ENCODE results near the gene FAAH.

The FAAH gene

DNA sequence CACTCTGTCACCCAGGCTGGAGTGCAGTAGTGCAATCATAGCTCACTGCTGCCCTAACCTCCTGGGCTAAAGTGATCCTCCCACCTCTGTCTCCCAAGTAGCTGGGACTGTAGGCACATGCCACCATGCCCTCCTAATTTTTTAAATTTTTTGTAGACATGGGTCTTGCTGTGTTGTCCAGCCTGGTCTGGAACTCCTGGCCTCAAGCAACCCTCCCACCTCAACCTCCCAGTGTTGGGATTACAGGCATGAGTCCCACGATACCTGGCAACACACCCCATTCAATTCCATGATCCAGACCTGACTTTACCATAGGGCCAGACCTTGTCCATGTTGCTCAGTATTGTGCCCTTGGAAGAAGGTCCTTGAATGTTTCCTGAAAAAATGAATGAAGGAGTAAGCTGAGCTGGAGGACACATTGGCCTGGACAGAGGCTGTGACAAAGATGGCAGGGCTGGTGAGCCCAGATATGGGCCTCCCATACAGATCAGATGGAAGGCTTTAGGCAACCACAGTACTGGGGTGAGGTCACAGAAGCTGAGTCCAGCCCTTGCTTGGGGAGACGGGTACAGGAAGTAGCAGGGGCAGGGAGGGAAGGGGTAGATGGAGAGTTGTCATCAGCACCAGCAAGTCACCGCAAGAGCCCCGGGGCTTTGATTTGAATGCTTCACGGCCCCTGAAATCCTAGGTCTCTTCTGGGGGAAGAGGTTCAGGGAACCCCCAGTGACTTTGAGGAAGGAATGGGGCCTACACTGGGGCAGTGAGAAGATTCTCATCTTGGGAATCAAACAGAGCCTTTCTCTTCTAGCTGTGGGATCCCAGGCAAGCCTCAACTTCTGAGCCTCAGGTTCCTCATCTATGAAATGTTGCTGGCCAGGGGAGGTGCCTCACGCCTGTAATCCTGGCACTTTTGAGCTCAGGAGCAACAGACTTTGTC is 55.4 kb downstream of the FAAH start:
- no peak for DNase-seq (ENCODE audit: low spot score)

DNA sequence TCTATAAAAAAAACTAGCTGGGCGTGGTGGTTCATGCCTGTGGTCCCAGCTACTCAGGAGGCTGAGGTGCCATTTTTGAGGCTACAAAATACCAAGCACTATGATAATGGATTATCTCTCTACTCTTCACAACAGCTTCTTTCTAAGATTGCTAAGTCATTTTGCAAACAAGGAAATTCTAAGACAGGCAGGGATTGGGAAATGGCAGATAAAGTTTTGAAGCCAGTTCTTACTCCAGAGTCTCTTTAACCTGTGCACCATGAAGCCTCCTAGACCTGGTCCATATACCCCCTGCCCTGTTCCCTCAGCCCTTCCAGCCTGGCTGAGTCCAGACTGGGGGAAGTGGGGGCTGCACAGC is 56.0 kb downstream of the FAAH start:
- DNase-seq (ENCODE audit: low spot score) = no peak

DNA sequence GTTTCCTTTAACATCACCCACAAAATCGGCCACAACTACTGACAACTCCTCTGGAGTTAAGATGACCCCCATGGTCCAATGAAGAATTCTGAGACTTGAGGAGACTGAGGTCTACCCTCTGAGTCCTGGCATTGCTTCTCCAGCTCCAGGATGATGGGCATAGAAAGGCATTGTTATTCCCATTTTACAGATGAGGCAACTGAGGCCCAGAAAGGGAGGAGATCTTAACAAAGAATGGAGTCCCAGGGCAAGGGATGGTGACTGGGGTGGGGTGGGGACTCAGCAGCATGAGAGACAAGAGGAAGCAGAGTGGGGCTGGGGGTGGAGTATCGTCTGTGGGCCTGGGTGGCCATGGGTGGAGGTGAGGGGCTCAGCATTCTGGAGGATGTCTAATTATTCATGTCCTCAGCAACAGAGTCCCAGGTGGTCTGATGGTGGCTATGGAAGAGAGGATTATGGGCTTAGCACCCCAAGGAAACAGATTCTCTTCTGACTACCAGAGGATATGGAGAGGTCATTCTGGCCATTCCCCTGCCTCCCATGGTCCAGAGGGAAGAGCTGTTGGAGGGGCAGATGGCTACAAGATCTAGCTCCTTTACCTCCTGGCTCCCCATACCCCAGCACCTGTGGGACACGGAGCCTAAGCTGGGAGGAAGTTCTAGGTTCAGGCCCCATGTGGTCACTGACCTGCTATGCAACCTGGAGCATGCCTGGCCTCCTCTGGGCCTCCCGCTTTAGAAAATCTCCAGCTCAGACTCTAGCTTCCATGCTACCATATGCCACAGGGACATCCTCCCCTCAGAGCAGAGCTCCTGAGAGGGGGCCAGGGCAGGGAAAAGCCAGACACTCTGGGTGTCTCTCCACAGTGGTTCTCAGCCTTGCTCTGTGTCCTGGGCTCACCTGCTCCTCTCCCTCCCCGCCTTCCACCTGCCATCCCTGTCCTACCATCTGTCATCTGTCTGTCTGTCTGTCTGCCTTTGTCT is 58.1 kb downstream of the FAAH start:
- peak; percentile 47 for DNase-seq (ENCODE audit: low spot score)

DNA sequence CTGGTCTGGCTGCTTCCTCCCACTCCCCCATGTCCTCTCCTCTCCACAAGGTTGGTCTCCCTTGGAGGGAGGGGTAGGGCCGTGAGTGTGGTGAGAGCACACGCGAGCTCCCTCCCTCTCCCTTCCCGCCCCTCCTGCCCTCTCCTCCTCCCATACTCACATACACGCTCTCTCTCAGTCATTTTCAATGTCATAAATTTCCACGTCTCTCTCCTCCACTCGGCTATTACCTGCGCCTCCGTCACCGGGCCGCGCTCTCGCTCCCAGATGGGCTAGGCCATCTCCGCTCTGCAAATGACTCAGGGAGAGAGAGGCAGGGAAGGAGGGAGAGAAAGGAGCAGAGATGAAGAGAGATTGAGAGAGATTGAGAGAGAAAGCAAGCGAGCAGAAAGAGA is 58.8 kb downstream of the FAAH start:
- DNase-seq (ENCODE audit: low spot score) = no peak

DNA sequence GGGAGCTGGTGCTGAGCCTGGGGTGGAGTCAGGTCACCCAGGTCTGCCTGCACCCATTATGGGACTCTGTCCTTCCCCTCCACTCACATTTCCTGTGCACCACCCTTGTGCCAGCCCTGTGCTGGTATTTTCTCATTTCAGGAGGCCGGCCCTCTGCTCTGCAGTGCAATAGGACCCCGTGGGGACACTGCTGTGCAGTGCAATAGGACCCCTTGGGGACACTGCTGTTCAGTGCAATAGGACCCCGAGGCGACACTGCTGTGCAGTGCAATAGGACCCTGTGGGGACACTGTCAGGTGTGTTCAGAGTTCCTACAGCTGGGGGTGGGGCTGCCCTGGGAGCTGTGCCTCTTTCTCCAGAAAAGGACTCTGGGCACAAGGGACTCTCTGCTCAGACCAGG is 59.3 kb downstream of the FAAH start:
- DNase-seq (ENCODE audit: low spot score) = no peak

DNA sequence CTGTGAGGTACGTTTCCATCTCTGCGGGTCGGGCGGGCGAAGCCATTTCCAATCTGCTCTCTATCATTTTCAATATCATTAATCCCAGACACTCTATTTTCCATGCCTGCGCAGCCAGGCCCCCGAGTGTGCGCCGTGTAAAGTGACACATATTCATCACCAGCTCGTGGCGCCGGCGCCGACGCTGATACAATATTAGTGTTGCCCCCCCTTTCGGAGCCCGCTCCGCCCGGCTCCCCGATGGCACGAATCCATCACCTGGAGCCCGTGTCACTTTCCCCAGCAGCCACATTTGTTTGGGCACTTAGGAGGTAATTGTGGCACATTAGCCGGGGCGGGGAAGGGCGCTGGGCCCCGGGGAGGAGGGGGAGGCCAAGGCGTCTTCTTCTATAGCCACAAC is 61.8 kb downstream of the FAAH start:
- DNase-seq (ENCODE audit: low spot score) = no peak

DNA sequence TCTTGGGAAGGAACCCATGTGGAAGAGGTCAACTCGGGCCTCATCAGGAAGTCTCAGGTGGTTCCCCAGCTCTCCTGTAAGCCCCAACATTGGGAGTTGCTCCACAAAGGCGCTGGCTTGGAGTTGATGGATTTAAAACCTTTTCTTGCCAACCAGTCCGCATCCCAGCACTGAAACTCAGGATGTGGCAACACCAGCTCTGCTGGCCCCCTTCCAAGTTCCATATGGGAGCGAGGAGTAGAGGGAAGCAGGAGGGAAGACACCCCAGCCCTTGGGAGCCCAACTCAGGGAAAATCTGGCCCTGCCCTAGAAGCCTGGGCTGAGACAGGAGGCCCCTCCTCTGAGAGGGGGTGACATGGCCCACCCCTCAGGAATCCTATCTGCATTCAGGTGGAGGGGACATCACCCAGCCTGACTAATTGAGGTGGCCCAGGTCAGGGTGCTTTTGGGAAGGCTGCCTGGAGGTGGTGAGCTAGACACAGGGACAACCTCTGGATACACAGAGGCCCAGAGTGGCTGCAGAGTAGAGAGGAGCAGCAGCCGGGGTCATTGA is 62.4 kb downstream of the FAAH start:
- no peak for DNase-seq (ENCODE audit: low spot score)

DNA sequence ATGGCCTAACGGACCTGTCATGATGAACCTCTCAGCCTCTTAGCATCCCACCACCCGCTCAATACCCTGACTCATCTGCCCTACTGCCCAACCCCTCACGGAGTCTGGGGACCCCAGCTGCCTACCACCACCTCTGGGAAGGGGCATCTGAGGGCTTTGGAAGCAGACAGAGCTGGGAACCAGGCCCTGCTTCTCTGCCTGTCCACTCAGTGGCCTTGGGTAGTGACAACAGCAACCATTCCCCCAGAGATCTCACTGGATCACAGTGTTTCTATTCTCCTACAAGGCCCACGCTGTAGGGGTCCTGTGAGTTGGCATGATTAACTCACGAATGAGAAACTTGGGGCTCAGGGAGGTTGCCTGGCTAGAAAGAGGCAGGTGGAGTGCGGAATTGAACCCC is 63.1 kb downstream of the FAAH start:
- no peak for DNase-seq (ENCODE audit: low spot score)

DNA sequence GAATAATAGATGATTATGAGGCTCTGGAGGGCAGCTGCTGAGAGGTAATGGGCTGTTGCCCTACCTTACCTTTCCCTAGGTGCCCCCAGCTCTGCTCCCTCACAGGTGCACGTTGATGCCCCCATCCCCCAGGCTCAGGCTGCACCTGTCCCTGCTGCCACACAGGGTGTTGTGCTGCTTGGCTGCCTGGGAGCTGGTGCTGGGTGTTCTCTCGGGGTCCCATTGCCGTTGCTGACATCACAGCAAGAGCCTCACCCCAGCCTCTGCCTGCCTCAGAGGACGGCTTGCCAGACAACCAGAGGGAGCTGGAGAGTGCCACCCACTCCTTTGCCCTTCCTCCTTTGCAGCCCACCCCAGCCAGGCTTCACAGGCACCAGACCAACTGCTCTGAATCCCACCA is 64.1 kb downstream of the FAAH start:
- no peak for DNase-seq (ENCODE audit: low spot score)

DNA sequence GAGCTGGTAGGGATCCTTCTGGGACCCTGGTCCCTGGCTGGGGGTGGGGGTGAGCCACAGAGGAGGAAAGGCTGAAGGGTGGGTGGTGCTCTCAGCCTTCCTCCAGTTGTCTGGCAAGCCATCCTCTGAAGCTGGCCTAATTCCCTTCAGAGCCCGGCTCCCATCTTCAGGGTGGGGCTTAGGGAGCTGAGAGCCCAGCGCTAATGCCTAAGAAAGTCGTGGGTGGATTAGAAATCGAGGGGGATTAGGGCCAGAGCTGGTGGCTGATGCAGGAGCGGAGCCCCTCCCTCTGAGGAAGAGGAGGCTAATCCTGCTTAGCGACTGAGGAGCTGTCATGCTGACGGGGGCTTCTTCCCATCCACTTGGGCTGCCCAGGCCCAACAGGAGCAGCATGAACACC is 64.7 kb downstream of the FAAH start:
- peak; percentile 85 for DNase-seq (ENCODE audit: low spot score)

DNA sequence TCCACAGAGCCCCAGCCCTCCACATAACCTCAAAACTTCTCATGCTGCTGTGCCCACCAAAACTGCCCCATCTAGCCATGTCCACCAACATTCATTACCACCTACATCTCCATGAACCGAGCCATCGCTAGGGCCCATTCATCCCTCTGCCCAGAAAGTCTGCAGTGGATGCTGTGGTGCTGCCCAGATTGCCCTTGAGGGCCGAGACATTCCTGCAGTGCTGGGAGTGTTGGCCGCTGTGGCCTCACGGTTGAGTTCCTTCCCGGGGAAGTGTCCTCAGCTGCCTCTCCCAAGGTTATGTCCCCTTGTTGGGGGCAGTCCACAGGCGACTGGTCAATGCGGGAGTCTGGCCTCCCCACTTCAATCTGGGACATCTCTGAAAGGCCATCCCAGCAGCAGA is 65.2 kb downstream of the FAAH start:
- DNase-seq (ENCODE audit: low spot score) = no peak

DNA sequence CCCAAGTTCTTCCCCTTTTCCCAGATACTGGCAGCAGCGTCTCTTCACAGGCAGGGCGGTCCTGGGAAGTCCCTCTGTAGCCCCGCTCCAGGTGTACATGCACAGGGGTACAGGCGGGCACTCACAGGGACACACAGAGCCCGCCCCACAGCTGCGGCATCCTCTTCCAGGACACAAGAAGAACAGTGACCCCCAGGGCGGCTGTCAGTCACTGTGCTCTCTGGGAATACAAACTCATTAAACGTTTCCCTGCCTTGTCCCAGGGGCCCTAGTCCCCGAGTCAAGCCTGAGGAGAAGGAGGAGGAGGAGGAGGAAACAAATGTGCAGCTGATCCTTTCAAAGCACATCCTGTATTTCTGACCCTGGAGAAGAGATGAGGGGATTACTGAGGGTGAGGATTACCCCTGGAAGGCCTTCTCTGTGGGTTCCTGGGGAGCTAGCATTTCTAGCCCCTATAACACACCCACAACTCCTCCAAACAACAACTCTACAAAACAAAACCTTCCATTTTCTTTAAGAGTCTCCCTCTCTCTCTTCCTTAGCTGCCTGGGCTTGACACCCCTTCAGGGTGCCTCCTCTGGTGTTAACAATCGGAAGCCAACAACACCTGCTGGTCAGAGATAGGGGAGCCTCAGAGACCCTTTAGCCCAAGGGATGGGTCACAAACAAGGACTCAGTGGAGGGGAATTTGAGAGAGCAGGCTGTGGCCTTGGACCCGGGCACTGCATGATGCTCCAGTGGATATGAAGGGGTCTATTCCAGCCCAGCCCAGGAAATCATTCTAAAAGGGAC is 67.1 kb downstream of the FAAH start:
- DNase-seq (ENCODE audit: low spot score) = no peak

DNA sequence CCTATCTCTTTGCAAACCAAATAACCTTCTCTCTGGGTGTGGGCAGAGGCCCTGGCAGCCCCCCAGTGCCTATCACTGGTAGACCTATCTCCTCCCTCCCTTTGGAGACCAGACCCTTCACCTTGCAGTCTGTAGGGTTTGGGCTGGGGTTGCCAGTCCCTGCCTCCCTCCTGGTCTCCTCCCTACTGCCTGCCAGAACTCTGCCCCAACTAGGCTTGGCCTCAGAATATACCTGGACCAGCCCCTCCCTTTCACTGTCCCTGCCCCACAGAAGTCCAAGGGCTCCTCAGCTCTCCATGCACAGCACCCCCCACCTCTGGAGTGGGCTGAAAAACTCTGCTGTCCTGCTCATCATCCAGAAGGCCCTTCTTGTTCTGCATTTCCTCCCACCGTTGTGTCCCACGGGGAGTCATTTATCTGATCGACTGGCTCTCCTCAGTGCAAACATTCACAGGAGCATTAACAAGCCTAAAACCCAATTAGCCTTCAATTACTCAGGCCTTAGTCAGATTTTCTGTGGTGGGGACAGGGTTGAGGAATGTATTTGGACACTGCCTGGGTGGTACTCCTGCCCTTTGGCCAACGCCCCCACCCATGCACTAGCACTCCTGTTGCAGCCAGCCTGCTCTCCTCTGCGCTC is 67.8 kb downstream of the FAAH start:
- no peak for DNase-seq (ENCODE audit: low spot score)
